Measurements from ENCODE around the gene VAV2.

Gene VAV2

GRCh38 chr9:133997584-133997983 lies 5.5 kb upstream of the VAV2 start:
- Histone ChIP-seq H3K9me3 (ENCODE audit: severe bottlenecking) (no peaks in the 10 kb centered on the region), H3K4me3 (ENCODE audit: severe bottlenecking) (no peak overlapping the region)

GRCh38 chr9:133996531-133997520 lies 4.7 kb upstream of the VAV2 start:
- Histone ChIP-seq H3K4me3 (ENCODE audit: severe bottlenecking) (no peak overlapping the region), H3K27ac (ENCODE audit: poor library complexity, severe bottlenecking) (no peak overlapping the region), H3K9me3 (ENCODE audit: severe bottlenecking) (no peaks in the 10 kb centered on the region), H3K4me1 (ENCODE audit: insufficient read depth, poor library complexity, severe bottlenecking) (no peaks in the 10 kb centered on the region), H3K36me3 (ENCODE audit: low read depth) (no peaks in the 10 kb centered on the region), H3K27me3 (ENCODE audit: insufficient read depth, poor library complexity, severe bottlenecking) (no peaks in the 10 kb centered on the region)
- DNase-seq (ENCODE audit: low spot score) = no peak
- no peak for ATAC-seq (ENCODE audit: low read depth)
- TF ChIP-seq CTCF (IDR thresholded peaks at IDR 0.05; ENCODE audit: poor library complexity, severe bottlenecking) = no peak

More at GRCh38 chr9:133997584-133997983, 5.5 kb upstream of the VAV2 start:
- Histone ChIP-seq H3K4me1 (ENCODE audit: insufficient read depth, poor library complexity, severe bottlenecking) (no peaks in the 10 kb centered on the region), H3K27me3 (ENCODE audit: insufficient read depth, poor library complexity, severe bottlenecking) (no peaks in the 10 kb centered on the region), H3K36me3 (ENCODE audit: low read depth) (no peaks in the 10 kb centered on the region), H3K27ac (ENCODE audit: poor library complexity, severe bottlenecking) (no peak overlapping the region)
- TF ChIP-seq CTCF (IDR thresholded peaks at IDR 0.05; ENCODE audit: poor library complexity, severe bottlenecking) = no peak
- ATAC-seq (ENCODE audit: low read depth) (no peak), DNase-seq (ENCODE audit: low spot score) (no peak)

- no peak for DNase-seq (ENCODE audit: low spot score)
- Histone ChIP-seq H3K9me3 (ENCODE audit: severe bottlenecking) (no peaks in the 10 kb centered on the region), H3K27me3 (ENCODE audit: insufficient read depth, poor library complexity, severe bottlenecking) (no peaks in the 10 kb centered on the region), H3K27ac (ENCODE audit: poor library complexity, severe bottlenecking) (no peak overlapping the region), H3K4me1 (ENCODE audit: insufficient read depth, poor library complexity, severe bottlenecking) (no peaks in the 10 kb centered on the region), H3K4me3 (ENCODE audit: severe bottlenecking) (no peak overlapping the region), H3K36me3 (ENCODE audit: low read depth) (no peaks in the 10 kb centered on the region)
- no peak for ATAC-seq (ENCODE audit: low read depth)
- TF ChIP-seq CTCF (IDR thresholded peaks at IDR 0.05; ENCODE audit: poor library complexity, severe bottlenecking) = no peak
Measured at GRCh38 chr9:133995012-133995896, 3.1 kb upstream of the VAV2 start.

- Histone ChIP-seq H3K4me1 (ENCODE audit: insufficient read depth, poor library complexity, severe bottlenecking) (no peaks in the 10 kb centered on the region), H3K27me3 (ENCODE audit: insufficient read depth, poor library complexity, severe bottlenecking) (no peaks in the 10 kb centered on the region), H3K36me3 (ENCODE audit: low read depth) (no peaks in the 10 kb centered on the region), H3K4me3 (ENCODE audit: severe bottlenecking) (no peak overlapping the region), H3K9me3 (ENCODE audit: severe bottlenecking) (no peaks in the 10 kb centered on the region), H3K27ac (ENCODE audit: poor library complexity, severe bottlenecking) (peak overlapping the region; percentile 86)
- peak; percentile 97 for TF ChIP-seq CTCF (IDR thresholded peaks at IDR 0.05; ENCODE audit: poor library complexity, severe bottlenecking)
- DNase-seq (ENCODE audit: low spot score) (peak; percentile 77), ATAC-seq (ENCODE audit: low read depth) (peak; percentile 41)
Measured at GRCh38 chr9:133994353-133995011, 2.4 kb upstream of the VAV2 start.
